Measurements from ENCODE around the gene DUS2.
"Not testable (repeated sequence)": the region's sequence is repeated elsewhere in the genome, so short reads cannot be mapped to it uniquely, and the experiment has no call there.

DUS2 gene

DNA sequence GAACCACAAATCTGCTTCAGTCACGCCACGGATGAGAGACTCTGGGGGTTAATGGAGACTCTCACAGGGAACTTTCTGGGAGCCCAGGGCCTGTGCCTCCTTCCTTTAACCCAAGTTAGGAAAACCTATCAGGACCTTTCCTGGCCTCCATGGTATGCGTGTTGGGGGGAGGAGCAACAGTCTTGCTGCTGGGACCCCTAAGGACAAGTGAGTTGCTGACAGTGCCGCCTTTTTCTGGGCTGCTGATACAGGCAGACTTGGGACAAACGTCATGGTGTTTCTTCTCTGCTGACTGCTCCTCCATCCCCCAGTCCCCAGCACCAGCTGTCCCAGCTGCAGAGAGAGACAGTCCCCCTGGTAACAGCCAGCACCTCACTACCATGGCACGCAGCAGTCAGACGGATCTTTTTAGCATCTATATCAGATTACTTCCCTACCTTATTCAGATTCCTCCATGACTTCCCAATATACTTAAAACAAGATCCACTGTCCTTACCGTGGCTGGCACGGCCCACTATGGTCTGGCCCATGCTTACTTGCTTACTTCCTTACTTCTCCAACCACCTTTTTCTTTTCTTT is 13.8 kb upstream of the DUS2 start:
- POLR2A ChIA-PET: no interaction called here
- 96% methylated on average over 8 of the region's 9 CpGs for WGBS (ENCODE audit: insufficient coverage)
- no peak for DNase-seq
- Histone ChIP-seq H3K36me3 (ENCODE audit: control insufficient read depth in 4 of 4, insufficient read depth in 4 of 4, low read length in 3 of 4) (no peaks in the 10 kb centered on the region), H3K9me3 (ENCODE audit: control extremely low read depth in 1 of 5, control insufficient read depth in 4 of 5, insufficient read depth in 2 of 5, low read depth in 1 of 5, low read length in 4 of 5) (no peaks in the 10 kb centered on the region), H3K27ac (ENCODE audit: insufficient read depth in 1 of 2, low read depth in 1 of 2, low read length in 2 of 2, poor library complexity in 1 of 2, severe bottlenecking in 2 of 2) (no peak overlapping the region), H3K4me3 (ENCODE audit: control insufficient read depth in 1 of 7, extremely low read depth in 1 of 7, insufficient read depth in 4 of 7, low read depth in 2 of 7, low read length in 6 of 7) (no peak overlapping the region), H3K4me1 (ENCODE audit: control extremely low read depth in 1 of 4, control insufficient read depth in 4 of 4, insufficient read depth in 4 of 4, low read length in 3 of 4) (peaks cover 9 to 41% (median 31%) of the 10 kb centered on the region in 4 experiments), H3K27me3 (replicated peaks in 2 of 5; ENCODE audit: control insufficient read depth in 4 of 5, insufficient read depth in 5 of 5, low read length in 4 of 5) (no peaks in the 10 kb centered on the region)
- CTCF ChIA-PET: interaction anchor here (1.0 kb wide), 2 partner anchors 17 to 28 kb away, joined by 3 read pairs; partner anchors contain the start of gene DPEP3

DNA sequence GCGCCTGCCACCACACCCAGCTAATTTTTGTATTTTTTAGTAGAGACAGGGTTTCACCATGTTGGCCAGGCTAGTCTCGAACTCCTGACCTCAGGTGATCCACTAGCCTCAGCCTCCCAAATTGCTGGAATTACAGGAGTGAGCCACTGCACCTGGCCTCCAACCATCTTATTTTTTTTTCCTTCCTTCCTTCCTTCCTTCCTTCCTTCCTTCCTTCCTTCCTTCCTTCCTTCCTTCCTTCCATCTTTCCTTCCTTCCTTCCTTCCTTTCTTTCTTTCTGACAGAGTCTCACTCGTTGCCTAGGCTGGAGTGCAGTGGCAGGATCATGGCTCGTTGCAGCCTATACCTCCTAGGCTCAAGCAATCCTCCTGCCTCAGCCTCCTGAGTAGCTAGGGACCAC is 13.2 kb upstream of the DUS2 start:
- POLR2A ChIA-PET; H3K27me3 ChIP-seq (replicated peaks in 2 of 5; ENCODE audit: control insufficient read depth in 4 of 5, insufficient read depth in 5 of 5, low read length in 4 of 5); H3K9me3 ChIP-seq (ENCODE audit: control extremely low read depth in 1 of 5, control insufficient read depth in 4 of 5, insufficient read depth in 2 of 5, low read depth in 1 of 5, low read length in 4 of 5); H3K36me3 ChIP-seq (ENCODE audit: control insufficient read depth in 4 of 4, insufficient read depth in 4 of 4, low read length in 3 of 4); H3K27ac ChIP-seq (ENCODE audit: insufficient read depth in 1 of 2, low read depth in 1 of 2, low read length in 2 of 2, poor library complexity in 1 of 2, severe bottlenecking in 2 of 2); H3K4me3 ChIP-seq (ENCODE audit: control insufficient read depth in 1 of 7, extremely low read depth in 1 of 7, insufficient read depth in 4 of 7, low read depth in 2 of 7, low read length in 6 of 7); DNase-seq: not testable (repeated sequence)
- peaks cover 9 to 40% (median 32%) of the 10 kb centered on the region in 4 experiments for H3K4me1 ChIP-seq (ENCODE audit: control extremely low read depth in 1 of 4, control insufficient read depth in 4 of 4, insufficient read depth in 4 of 4, low read length in 3 of 4)
- WGBS (ENCODE audit: insufficient coverage): 100% methylated on average over 2 of the region's 4 CpGs
- CTCF ChIA-PET: interaction anchor here (1.0 kb wide), 1 partner anchor 10 kb away, joined by 4 read pairs; no protein-coding TSS in a partner anchor

- POLR2A ChIA-PET: interaction anchor here (1.0 to 1.2 kb wide), 3 partner anchors 9 to 20 kb away, joined by 3 to 6 read pairs (median 6); partner anchors contain the start of genes DDX28, DPEP2 and DUS2
Observed at GRCh38 chr16:68013440-68013839, 9.6 kb upstream of the DUS2 start.

DNA sequence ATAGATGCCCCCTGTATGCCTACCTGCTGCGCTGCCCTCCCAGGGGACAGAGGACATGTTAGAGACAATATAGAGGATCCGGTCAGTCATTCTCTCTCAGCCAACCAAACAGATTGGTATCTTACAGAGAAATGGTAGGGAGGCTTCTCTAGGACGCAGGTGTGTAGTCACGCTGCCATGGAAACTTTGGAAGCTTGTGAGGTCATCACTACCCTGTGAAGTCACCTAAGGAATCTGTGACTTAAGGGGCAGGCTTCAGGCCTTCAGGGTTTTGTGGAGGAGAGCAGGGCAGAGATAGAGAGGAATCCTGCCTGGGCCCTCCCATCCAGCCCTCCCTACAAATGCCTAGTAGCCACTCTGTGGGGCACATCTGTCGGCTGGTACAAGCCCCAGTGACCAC is 7.4 kb upstream of the DUS2 start, which contains the start of gene DPEP2NB:
Gene DPEP2NB (minus strand): TSS at position 231 of the 400 bp plus-strand sequence. CDS start 141 bp downstream, at position 90.
- 94% methylated on average over 5 of the region's 5 CpGs for WGBS (ENCODE audit: insufficient coverage)
- Histone ChIP-seq H3K4me3 (ENCODE audit: control insufficient read depth in 1 of 7, extremely low read depth in 1 of 7, insufficient read depth in 4 of 7, low read depth in 2 of 7, low read length in 6 of 7) (no peak within 1 kb of the TSS), H3K27ac (ENCODE audit: insufficient read depth in 1 of 2, low read depth in 1 of 2, low read length in 2 of 2, poor library complexity in 1 of 2, severe bottlenecking in 2 of 2) (no peak within 1 kb of the TSS), H3K4me1 (ENCODE audit: control extremely low read depth in 1 of 4, control insufficient read depth in 4 of 4, insufficient read depth in 4 of 4, low read length in 3 of 4) (peaks cover 9 to 22% (median 18%) of the 10 kb centered on the region in 4 experiments), H3K27me3 (replicated peaks in 2 of 5; ENCODE audit: control insufficient read depth in 4 of 5, insufficient read depth in 5 of 5, low read length in 4 of 5) (no peaks in the 10 kb centered on the region), H3K9me3 (ENCODE audit: control extremely low read depth in 1 of 5, control insufficient read depth in 4 of 5, insufficient read depth in 2 of 5, low read depth in 1 of 5, low read length in 4 of 5) (no peaks in the 10 kb centered on the region), H3K36me3 (ENCODE audit: control insufficient read depth in 4 of 4, insufficient read depth in 4 of 4, low read length in 3 of 4) (no peaks in the 10 kb centered on the region)
- CTCF ChIA-PET: interaction anchor here (1.0 to 3.6 kb wide), 7 partner anchors 9 to 50 kb away, joined by 3 to 14 read pairs (median 5); no protein-coding TSS in a partner anchor
- DNase-seq: no peak
- POLR2A ChIA-PET: no interaction called here

More at GRCh38 chr16:68013440-68013839, 9.6 kb upstream of the DUS2 start:
- Histone ChIP-seq H3K4me3 (ENCODE audit: control insufficient read depth in 1 of 7, extremely low read depth in 1 of 7, insufficient read depth in 4 of 7, low read depth in 2 of 7, low read length in 6 of 7) (peak overlapping the region in 4 of 7 experiments; percentile 0 to 49 (median 38)), H3K27ac (ENCODE audit: insufficient read depth in 1 of 2, low read depth in 1 of 2, low read length in 2 of 2, poor library complexity in 1 of 2, severe bottlenecking in 2 of 2) (no peak overlapping the region), H3K9me3 (ENCODE audit: control extremely low read depth in 1 of 5, control insufficient read depth in 4 of 5, insufficient read depth in 2 of 5, low read depth in 1 of 5, low read length in 4 of 5) (no peaks in the 10 kb centered on the region), H3K36me3 (ENCODE audit: control insufficient read depth in 4 of 4, insufficient read depth in 4 of 4, low read length in 3 of 4) (no peaks in the 10 kb centered on the region), H3K4me1 (ENCODE audit: control extremely low read depth in 1 of 4, control insufficient read depth in 4 of 4, insufficient read depth in 4 of 4, low read length in 3 of 4) (peaks cover 9 to 22% (median 18%) of the 10 kb centered on the region in 4 experiments), H3K27me3 (replicated peaks in 2 of 5; ENCODE audit: control insufficient read depth in 4 of 5, insufficient read depth in 5 of 5, low read length in 4 of 5) (no peaks in the 10 kb centered on the region)
- DNase-seq: peak in 2 of 3 donors; percentile 73 to 78
- CTCF ChIA-PET: interaction anchor here (1.1 to 3.6 kb wide), 4 partner anchors 10 to 27 kb away, joined by 3 to 14 read pairs (median 5); no protein-coding TSS in a partner anchor
- no CpG with 5 or more reads among the region's 1 CpG for WGBS (ENCODE audit: insufficient coverage)

DNA sequence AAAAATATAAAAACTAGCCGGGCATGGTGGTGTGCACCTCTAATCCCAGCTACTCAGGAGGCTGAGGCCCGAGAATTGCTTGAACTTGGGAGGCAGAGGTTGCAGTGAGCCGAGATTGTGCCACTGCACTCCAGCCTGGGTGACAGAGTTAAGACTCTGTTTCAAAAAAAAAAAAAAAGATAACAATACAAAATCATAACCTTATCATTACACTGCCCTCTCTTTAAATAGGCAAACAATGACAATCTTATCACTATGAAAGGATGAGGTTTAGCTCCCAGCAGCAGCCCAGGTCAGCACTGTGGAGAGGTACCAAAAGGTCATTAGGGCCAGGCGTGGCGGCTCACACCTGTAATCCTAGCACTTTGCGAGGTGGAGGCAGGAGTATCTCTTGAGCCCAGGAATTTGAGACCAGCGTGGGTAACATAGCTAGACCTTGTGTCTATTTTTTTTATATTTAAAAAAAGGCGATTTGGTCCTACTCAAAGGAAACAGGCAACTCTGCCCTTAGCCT is 3.9 kb upstream of the DUS2 start:
- ChIA-PET CTCF (interaction anchor here (1.0 to 1.4 kb wide), 2 partner anchors 20 to 30 kb away, joined by 3 read pairs; partner anchors contain the start of gene DPEP2), POLR2A (no interaction called here)
- Histone ChIP-seq H3K9me3 (ENCODE audit: control extremely low read depth in 1 of 5, control insufficient read depth in 4 of 5, insufficient read depth in 2 of 5, low read depth in 1 of 5, low read length in 4 of 5) (no peaks in the 10 kb centered on the region), H3K36me3 (ENCODE audit: control insufficient read depth in 4 of 4, insufficient read depth in 4 of 4, low read length in 3 of 4) (peaks cover 0 to 13% (median 4%) of the 10 kb centered on the region in 4 experiments), H3K4me3 (ENCODE audit: control insufficient read depth in 1 of 7, extremely low read depth in 1 of 7, insufficient read depth in 4 of 7, low read depth in 2 of 7, low read length in 6 of 7) (no peak overlapping the region), H3K27me3 (replicated peaks in 2 of 5; ENCODE audit: control insufficient read depth in 4 of 5, insufficient read depth in 5 of 5, low read length in 4 of 5) (no peaks in the 10 kb centered on the region), H3K27ac (ENCODE audit: insufficient read depth in 1 of 2, low read depth in 1 of 2, low read length in 2 of 2, poor library complexity in 1 of 2, severe bottlenecking in 2 of 2) (no peak overlapping the region), H3K4me1 (ENCODE audit: control extremely low read depth in 1 of 4, control insufficient read depth in 4 of 4, insufficient read depth in 4 of 4, low read length in 3 of 4) (peaks cover 4 to 28% (median 24%) of the 10 kb centered on the region in 4 experiments)
- no peak for DNase-seq
- WGBS (ENCODE audit: insufficient coverage): 98% methylated on average over 7 of the region's 8 CpGs

- Histone ChIP-seq H3K36me3 (ENCODE audit: control insufficient read depth in 4 of 4, insufficient read depth in 4 of 4, low read length in 3 of 4) (peaks cover 0 to 22% (median 7%) of the 10 kb centered on the region in 4 experiments), H3K4me3 (ENCODE audit: control insufficient read depth in 1 of 7, extremely low read depth in 1 of 7, insufficient read depth in 4 of 7, low read depth in 2 of 7, low read length in 6 of 7) (peak overlapping the region in 4 of 7 experiments; percentile 93 to 98 (median 96)), H3K4me1 (ENCODE audit: control extremely low read depth in 1 of 4, control insufficient read depth in 4 of 4, insufficient read depth in 4 of 4, low read length in 3 of 4) (peaks cover 7 to 29% (median 23%) of the 10 kb centered on the region in 4 experiments), H3K27ac (ENCODE audit: insufficient read depth in 1 of 2, low read depth in 1 of 2, low read length in 2 of 2, poor library complexity in 1 of 2, severe bottlenecking in 2 of 2) (no peak overlapping the region), H3K27me3 (replicated peaks in 2 of 5; ENCODE audit: control insufficient read depth in 4 of 5, insufficient read depth in 5 of 5, low read length in 4 of 5) (no peaks in the 10 kb centered on the region), H3K9me3 (ENCODE audit: control extremely low read depth in 1 of 5, control insufficient read depth in 4 of 5, insufficient read depth in 2 of 5, low read depth in 1 of 5, low read length in 4 of 5) (no peaks in the 10 kb centered on the region)
- POLR2A ChIA-PET: interaction anchor here (0.7 to 2.0 kb wide), 3 partner anchors 16 to 36 kb away, joined by 3 to 7 read pairs (median 4); no protein-coding TSS in a partner anchor
- DNase-seq: no peak
- CTCF ChIA-PET: interaction anchor here (0.7 to 3.3 kb wide), 7 partner anchors 16 to 205 kb away, joined by 3 to 19 read pairs (median 4); no protein-coding TSS in a partner anchor
- WGBS (ENCODE audit: insufficient coverage): 96% methylated on average over 10 of the region's 10 CpGs
Observed at GRCh38 chr16:68021490-68021889, 1.6 kb upstream of the DUS2 start.

Measured in common myeloid progenitor, CD34-positive (primary cell).